Naive B cell (primary cell): ENCODE data around the gene SERINC3. TPM values are rescaled to one million over a fixed set of nuclear protein-coding genes. Genes with fewer than 3 reads are reported as not detected.
A peak's percentile ranks its signal among the peaks of the same experiment; 100 is the strongest.

Experiments
- ATAC-seq, 2 donors: fragments of 150-1000 bp; cut with Tn5 transposase; 2 replicates each; pipeline ENCODE4 v1.10.0; 2021; ENCODE audit warnings: low read depth in 2 of 2, mild to moderate bottlenecking in 2 of 2, moderate library complexity in 2 of 2
- DNase-seq: peaks from one replicate; pipeline ENCODE4 v3.0.0; 2022
- H3K27ac Mint-ChIP-seq, 6 donors: one replicate each; pipeline ENCODE4 v1.8.0; 2020 to 2022; ENCODE audit warnings: mild to moderate bottlenecking in 6 of 6, mixed read lengths in 6 of 6, moderate library complexity in 5 of 6, inconsistent platforms in 2 of 6
- H3K27me3 Mint-ChIP-seq, 3 donors: one replicate each; pipeline ENCODE4 v1.8.0; 2021 to 2022; ENCODE audit warnings: mixed read lengths in 3 of 3, mild to moderate bottlenecking in 1 of 3
- H3K36me3 Mint-ChIP-seq, 2 donors: one replicate each; pipeline ENCODE4 v1.8.0; 2020 to 2022; ENCODE audit warnings: mixed read lengths in 2 of 2, inconsistent platforms in 1 of 2, mild to moderate bottlenecking in 1 of 2
- H3K4me1 Mint-ChIP-seq, 3 donors: one replicate each; pipeline ENCODE4 v1.8.0; 2020 to 2022; ENCODE audit warnings: mixed read lengths in 3 of 3, inconsistent platforms in 1 of 3, mild to moderate bottlenecking in 1 of 3, moderate library complexity in 1 of 3
- H3K4me3 Mint-ChIP-seq, 8 donors: one replicate each; pipeline ENCODE4 v1.8.0; 2020 to 2022; ENCODE audit warnings: mild to moderate bottlenecking in 8 of 8, mixed read lengths in 8 of 8, moderate library complexity in 8 of 8, inconsistent platforms in 2 of 8
- H3K9me3 Mint-ChIP-seq, 7 donors: one replicate each; pipeline ENCODE4 v1.8.0; 2020 to 2022; ENCODE audit warnings: mixed read lengths in 7 of 7, mild to moderate bottlenecking in 5 of 7, inconsistent platforms in 2 of 7, moderate library complexity in 1 of 7
- polyA plus RNA-seq, 6 donors: library from polyadenylated mRNA; unstranded; fragments of 300-500 nt; fragmentation: Illumina TruSeq; gene quantifications; one replicate each; pipeline ENCODE4 v1.2.3, GENCODE V29; 2021; ENCODE audit warnings: low read depth in 6 of 6

Gene SERINC3
- polyA plus RNA-seq, 6 donors from 2014 or later: 120 to 145 (median 133) TPM

GRCh38 chr20:44465001-44465560 lies 56.8 kb downstream of the SERINC3 start:
- no peak overlapping the region for H3K27ac Mint-ChIP-seq
- ATAC-seq (no peak), DNase-seq (no peak)
- H3K36me3 Mint-ChIP-seq: no peaks in the 10 kb centered on the region
- no peaks in the 10 kb centered on the region for H3K9me3 Mint-ChIP-seq
- H3K4me3 Mint-ChIP-seq: no peak overlapping the region
- H3K27me3 Mint-ChIP-seq: peaks cover 0 to 6% (median 0%) of the 10 kb centered on the region in 3 donors
- H3K4me1 Mint-ChIP-seq: no peaks in the 10 kb centered on the region

- H3K27me3 Mint-ChIP-seq: peaks cover 0 to 6% (median 0%) of the 10 kb centered on the region in 3 donors
- no peak overlapping the region for H3K27ac Mint-ChIP-seq
- no peak for ATAC-seq
- no peak for DNase-seq
- no peaks in the 10 kb centered on the region for H3K36me3 Mint-ChIP-seq
- H3K4me3 Mint-ChIP-seq: no peak overlapping the region
- no peaks in the 10 kb centered on the region for H3K9me3 Mint-ChIP-seq
- no peaks in the 10 kb centered on the region for H3K4me1 Mint-ChIP-seq
Measured at GRCh38 chr20:44464514-44464913, 57.4 kb downstream of the SERINC3 start.

GRCh38 chr20:44463466-44463865 lies 58.4 kb downstream of the SERINC3 start:
- peaks cover 0 to 6% (median 0%) of the 10 kb centered on the region in 3 donors for H3K27me3 Mint-ChIP-seq
- ATAC-seq (no peak), DNase-seq (no peak)
- H3K36me3 Mint-ChIP-seq: no peaks in the 10 kb centered on the region
- H3K4me1 Mint-ChIP-seq: no peaks in the 10 kb centered on the region
- H3K9me3 Mint-ChIP-seq: no peaks in the 10 kb centered on the region
- no peak overlapping the region for H3K4me3 Mint-ChIP-seq
- H3K27ac Mint-ChIP-seq: no peak overlapping the region

GRCh38 chr20:44461803-44462174 lies 60.1 kb downstream of the SERINC3 start:
- Mint-ChIP-seq H3K4me1 (no peaks in the 10 kb centered on the region), H3K27me3 (no peaks in the 10 kb centered on the region), H3K27ac (peak overlapping the region in 2 of 6 donors; percentile 49 to 79), H3K36me3 (no peaks in the 10 kb centered on the region), H3K9me3 (no peaks in the 10 kb centered on the region), H3K4me3 (no peak overlapping the region)
- ATAC-seq (no peak), DNase-seq (no peak)

- H3K27ac Mint-ChIP-seq: no peak overlapping the region
- H3K36me3 Mint-ChIP-seq: no peaks in the 10 kb centered on the region
- no peak for DNase-seq
- H3K4me1 Mint-ChIP-seq: no peaks in the 10 kb centered on the region
- no peaks in the 10 kb centered on the region for H3K9me3 Mint-ChIP-seq
- ATAC-seq: no peak
- H3K4me3 Mint-ChIP-seq: no peak overlapping the region
- H3K27me3 Mint-ChIP-seq: no peaks in the 10 kb centered on the region
Measured at GRCh38 chr20:44461142-44461802, 60.6 kb downstream of the SERINC3 start.

- Mint-ChIP-seq H3K4me3 (no peak overlapping the region), H3K4me1 (no peaks in the 10 kb centered on the region), H3K27me3 (no peaks in the 10 kb centered on the region), H3K27ac (no peak overlapping the region), H3K36me3 (no peaks in the 10 kb centered on the region), H3K9me3 (no peaks in the 10 kb centered on the region)
- no peak for DNase-seq
- no peak for ATAC-seq
Measured at GRCh38 chr20:44460795-44461141, 61.1 kb downstream of the SERINC3 start.

- ATAC-seq: no peak
- Mint-ChIP-seq H3K4me1 (no peaks in the 10 kb centered on the region), H3K36me3 (no peaks in the 10 kb centered on the region)
Measured at GRCh38 chr20:44459271-44459670, 62.6 kb downstream of the SERINC3 start.

GRCh38 chr20:44457016-44457415 lies 64.9 kb downstream of the SERINC3 start:
- no peak for ATAC-seq
- H3K36me3 Mint-ChIP-seq: no peaks in the 10 kb centered on the region
- DNase-seq: no peak
- H3K9me3 Mint-ChIP-seq: no peaks in the 10 kb centered on the region
- peak overlapping the region in 1 of 6 donors; percentile 27 for H3K27ac Mint-ChIP-seq
- H3K4me3 Mint-ChIP-seq: no peak overlapping the region
- H3K27me3 Mint-ChIP-seq: peaks cover 0 to 4% (median 0%) of the 10 kb centered on the region in 3 donors
- H3K4me1 Mint-ChIP-seq: no peaks in the 10 kb centered on the region

More at GRCh38 chr20:44459271-44459670, 62.6 kb downstream of the SERINC3 start:
- DNase-seq: no peak
- Mint-ChIP-seq H3K9me3 (no peaks in the 10 kb centered on the region), H3K27me3 (no peaks in the 10 kb centered on the region), H3K27ac (peak overlapping the region in 1 of 6 donors; percentile 62), H3K4me3 (peak overlapping the region in 1 of 8 donors; percentile 31)

- no peaks in the 10 kb centered on the region for H3K36me3 Mint-ChIP-seq
- no peak for ATAC-seq
- no peaks in the 10 kb centered on the region for H3K4me1 Mint-ChIP-seq
- H3K27ac Mint-ChIP-seq: no peak overlapping the region
- no peaks in the 10 kb centered on the region for H3K9me3 Mint-ChIP-seq
- peaks cover 0 to 4% (median 0%) of the 10 kb centered on the region in 3 donors for H3K27me3 Mint-ChIP-seq
- no peak overlapping the region for H3K4me3 Mint-ChIP-seq
- no peak for DNase-seq
Measured at GRCh38 chr20:44456611-44457010, 65.3 kb downstream of the SERINC3 start.

- no peaks in the 10 kb centered on the region for H3K4me1 Mint-ChIP-seq
- no peaks in the 10 kb centered on the region for H3K36me3 Mint-ChIP-seq
- ATAC-seq: no peak
- DNase-seq: no peak
- no peaks in the 10 kb centered on the region for H3K9me3 Mint-ChIP-seq
- no peak overlapping the region for H3K4me3 Mint-ChIP-seq
- peaks cover 0 to 9% (median 7%) of the 10 kb centered on the region in 3 donors for H3K27me3 Mint-ChIP-seq
- no peak overlapping the region for H3K27ac Mint-ChIP-seq
Measured at GRCh38 chr20:44455126-44455525, 66.7 kb downstream of the SERINC3 start.

- DNase-seq: no peak
- H3K4me1 Mint-ChIP-seq: no peaks in the 10 kb centered on the region
- no peak for ATAC-seq
- H3K27ac Mint-ChIP-seq: no peak overlapping the region
- H3K9me3 Mint-ChIP-seq: no peaks in the 10 kb centered on the region
- H3K4me3 Mint-ChIP-seq: no peak overlapping the region
- no peaks in the 10 kb centered on the region for H3K36me3 Mint-ChIP-seq
- H3K27me3 Mint-ChIP-seq: peaks cover 1 to 12% (median 7%) of the 10 kb centered on the region in 3 donors
Measured at GRCh38 chr20:44454306-44454963, 67.4 kb downstream of the SERINC3 start.

GRCh38 chr20:44450903-44451450 lies 70.9 kb downstream of the SERINC3 start:
- DNase-seq: no peak
- ATAC-seq: no peak
- Mint-ChIP-seq H3K4me3 (no peak overlapping the region), H3K27me3 (peaks cover 7 to 12% (median 10%) of the 10 kb centered on the region in 3 donors), H3K27ac (peak overlapping the region in 1 of 6 donors; percentile 49), H3K36me3 (no peaks in the 10 kb centered on the region), H3K9me3 (peaks cover 0 to 2% (median 0%) of the 10 kb centered on the region in 7 donors), H3K4me1 (no peaks in the 10 kb centered on the region)

- H3K27me3 Mint-ChIP-seq: peaks cover 7 to 17% (median 13%) of the 10 kb centered on the region in 3 donors
- DNase-seq: no peak
- no peaks in the 10 kb centered on the region for H3K36me3 Mint-ChIP-seq
- peak overlapping the region in 1 of 6 donors; percentile 49 for H3K27ac Mint-ChIP-seq
- ATAC-seq: no peak
- no peaks in the 10 kb centered on the region for H3K4me1 Mint-ChIP-seq
- peaks cover 0 to 2% (median 0%) of the 10 kb centered on the region in 7 donors for H3K9me3 Mint-ChIP-seq
- H3K4me3 Mint-ChIP-seq: no peak overlapping the region
Measured at GRCh38 chr20:44450281-44450889, 71.5 kb downstream of the SERINC3 start.
